Measurements from ENCODE around the gene FIBP. TPM values are rescaled to one million over a fixed set of nuclear protein-coding genes. Genes with fewer than 3 reads are reported as not detected.
A peak's percentile ranks its signal among the peaks of the same experiment; 100 is the strongest.
"Not testable (repeated sequence)": the region's sequence is repeated elsewhere in the genome, so short reads cannot be mapped to it uniquely, and the experiment has no call there.

FIBP gene
- polyA plus RNA-seq, 4 donors, result 57.6 to 131 (median 86.9) TPM

- peaks cover 0 to 53% (median 9%) of the 10 kb centered on the region in 3 donors for H3K4me1 ChIP-seq (ENCODE audit: control insufficient read depth in 3 of 3, insufficient read depth in 2 of 3, low read depth in 1 of 3, low read length in 2 of 3)
- not testable (repeated sequence) for H3K27ac ChIP-seq (ENCODE audit: low read depth in 1 of 3, low read length in 2 of 3); FAIRE-seq; H3K27me3 ChIP-seq (ENCODE audit: control insufficient read depth in 3 of 3, insufficient read depth in 3 of 3, low read length in 3 of 3); H3K9me3 ChIP-seq (ENCODE audit: control insufficient read depth in 2 of 2, insufficient read depth in 1 of 2, low read depth in 1 of 2, low read length in 1 of 2); H3K4me3 ChIP-seq (ENCODE audit: low read depth in 1 of 3, low read length in 3 of 3); DNase-seq
- WGBS, 3 donors, result 63 to 70% (median 67%) methylated on average over 7 of the region's 7 CpGs
- H3K36me3 ChIP-seq (ENCODE audit: control insufficient read depth in 3 of 3, insufficient read depth in 2 of 3, low read depth in 1 of 3, low read length in 3 of 3), result peaks cover 4 to 42% (median 14%) of the 10 kb centered on the region in 3 donors
These were observed 39.6 kb downstream of the FIBP start for GRCh38 chr11:65848693-65849092.

DNA sequence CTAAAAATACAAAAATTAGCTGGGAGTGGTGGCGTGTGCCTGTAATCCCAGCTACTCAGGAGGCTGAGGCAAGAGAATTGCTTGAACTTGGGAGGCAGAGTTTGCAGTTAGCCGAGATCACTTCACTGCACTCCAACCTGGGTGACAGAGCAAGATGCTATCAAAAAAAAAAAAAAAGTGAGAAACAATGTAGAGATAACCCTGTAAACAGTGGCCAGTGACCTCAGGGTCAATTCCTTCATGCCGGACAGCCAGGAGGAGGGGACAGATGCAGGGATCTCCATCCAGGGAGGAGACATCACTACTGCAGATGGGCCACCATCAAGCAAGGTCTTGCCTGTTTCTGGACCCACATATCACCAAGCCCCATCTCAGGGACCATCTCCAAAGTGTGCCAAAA lies 40.5 kb downstream of the FIBP start:
- FAIRE-seq, result no peak

GRCh38 chr11:65844231-65844872 lies 43.9 kb downstream of the FIBP start:
- 28 to 68% (median 45%) methylated on average over 10 of the region's 10 CpGs for WGBS, 3 donors

More for the DNA sequence above, 40.5 kb downstream of the FIBP start:
- no peak overlapping the region for H3K4me3 ChIP-seq (ENCODE audit: low read depth in 1 of 3, low read length in 3 of 3)
- H3K4me1 ChIP-seq (ENCODE audit: control insufficient read depth in 3 of 3, insufficient read depth in 2 of 3, low read depth in 1 of 3, low read length in 2 of 3), result peaks cover 0 to 46% (median 2%) of the 10 kb centered on the region in 3 donors
- peaks cover under 1 to 33% (median 7%) of the 10 kb centered on the region in 3 donors for H3K36me3 ChIP-seq (ENCODE audit: control insufficient read depth in 3 of 3, insufficient read depth in 2 of 3, low read depth in 1 of 3, low read length in 3 of 3)
- H3K27me3 ChIP-seq (ENCODE audit: control insufficient read depth in 3 of 3, insufficient read depth in 3 of 3, low read length in 3 of 3), result no peaks in the 10 kb centered on the region
- 81 to 83% (median 82%) methylated on average over 3 of the region's 3 CpGs for WGBS, 3 donors
- peaks cover 0 to 9% of the 10 kb centered on the region in 2 donors for H3K9me3 ChIP-seq (ENCODE audit: control insufficient read depth in 2 of 2, insufficient read depth in 1 of 2, low read depth in 1 of 2, low read length in 1 of 2)
- DNase-seq, result no peak
- H3K27ac ChIP-seq (ENCODE audit: low read depth in 1 of 3, low read length in 2 of 3), result no peak overlapping the region

DNA sequence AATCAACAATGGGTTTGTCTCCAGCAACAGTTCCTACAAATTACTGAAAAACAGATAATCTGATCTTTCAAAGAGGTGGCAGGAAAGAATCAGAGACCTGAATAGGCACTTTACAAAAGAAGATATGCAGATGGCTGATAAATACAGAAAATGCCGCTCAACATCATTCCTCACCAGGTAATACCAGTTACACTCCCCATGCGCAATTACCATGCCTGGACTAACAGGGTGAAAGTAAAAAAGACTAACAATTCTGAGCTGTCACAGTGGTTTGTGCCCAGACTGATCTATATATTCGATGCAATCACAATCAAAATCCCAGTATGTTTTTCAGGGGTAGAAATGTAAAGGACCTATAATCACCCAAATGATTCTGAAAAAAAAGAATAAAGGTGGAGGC lies 44.5 kb downstream of the FIBP start:
- no peak overlapping the region for H3K4me3 ChIP-seq (ENCODE audit: low read depth in 1 of 3, low read length in 3 of 3)
- H3K36me3 ChIP-seq (ENCODE audit: control insufficient read depth in 3 of 3, insufficient read depth in 2 of 3, low read depth in 1 of 3, low read length in 3 of 3), result no peaks in the 10 kb centered on the region
- H3K9me3 ChIP-seq (ENCODE audit: control insufficient read depth in 2 of 2, insufficient read depth in 1 of 2, low read depth in 1 of 2, low read length in 1 of 2), result no peaks in the 10 kb centered on the region
- DNase-seq (peak in 1 of 2 donors; percentile 65), FAIRE-seq (no peak)
- H3K27me3 ChIP-seq (ENCODE audit: control insufficient read depth in 3 of 3, insufficient read depth in 3 of 3, low read length in 3 of 3), result no peaks in the 10 kb centered on the region
- WGBS, 3 donors, result 19 to 69% (median 34%) methylated on average over 3 of the region's 3 CpGs
- H3K4me1 ChIP-seq (ENCODE audit: control insufficient read depth in 3 of 3, insufficient read depth in 2 of 3, low read depth in 1 of 3, low read length in 2 of 3), result peaks cover 0 to 12% (median 0%) of the 10 kb centered on the region in 3 donors
- H3K27ac ChIP-seq (ENCODE audit: low read depth in 1 of 3, low read length in 2 of 3), result peak overlapping the region in 2 of 3 donors; percentile 20 to 26

More at GRCh38 chr11:65844231-65844872, 43.9 kb downstream of the FIBP start:
- H3K36me3 ChIP-seq (ENCODE audit: control insufficient read depth in 3 of 3, insufficient read depth in 2 of 3, low read depth in 1 of 3, low read length in 3 of 3), result no peaks in the 10 kb centered on the region
- peak; percentile 64 to 83 for DNase-seq
- peaks cover 0 to 15% (median 0%) of the 10 kb centered on the region in 3 donors for H3K4me1 ChIP-seq (ENCODE audit: control insufficient read depth in 3 of 3, insufficient read depth in 2 of 3, low read depth in 1 of 3, low read length in 2 of 3)
- H3K27ac ChIP-seq (ENCODE audit: low read depth in 1 of 3, low read length in 2 of 3), result peak overlapping the region; percentile 26 to 47 (median 38)
- FAIRE-seq, result no peak
- no peaks in the 10 kb centered on the region for H3K9me3 ChIP-seq (ENCODE audit: control insufficient read depth in 2 of 2, insufficient read depth in 1 of 2, low read depth in 1 of 2, low read length in 1 of 2)
- H3K27me3 ChIP-seq (ENCODE audit: control insufficient read depth in 3 of 3, insufficient read depth in 3 of 3, low read length in 3 of 3), result no peaks in the 10 kb centered on the region
- no peak overlapping the region for H3K4me3 ChIP-seq (ENCODE audit: low read depth in 1 of 3, low read length in 3 of 3)

DNA sequence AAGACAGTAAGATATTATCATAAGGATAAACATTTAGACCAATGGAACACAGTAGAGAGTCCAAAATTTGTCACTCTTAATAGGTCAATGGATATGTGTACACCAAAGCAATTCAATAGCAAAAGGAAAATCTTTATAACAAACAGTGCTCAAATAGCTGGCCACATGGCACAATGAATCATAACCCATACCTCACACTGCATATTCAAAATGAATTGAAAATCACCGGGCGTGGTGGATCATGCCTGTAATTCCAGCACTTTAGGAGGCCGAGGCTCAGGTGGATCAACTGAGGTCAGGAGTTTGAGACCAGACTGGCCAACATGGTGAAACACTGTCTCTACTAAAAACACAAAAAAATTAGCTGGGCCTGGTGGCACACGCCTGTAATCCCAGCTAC lies 46.1 kb downstream of the FIBP start:
- no peaks in the 10 kb centered on the region for H3K9me3 ChIP-seq (ENCODE audit: control insufficient read depth in 2 of 2, insufficient read depth in 1 of 2, low read depth in 1 of 2, low read length in 1 of 2)
- H3K27ac ChIP-seq (ENCODE audit: low read depth in 1 of 3, low read length in 2 of 3), result no peak overlapping the region
- H3K27me3 ChIP-seq (ENCODE audit: control insufficient read depth in 3 of 3, insufficient read depth in 3 of 3, low read length in 3 of 3), result no peaks in the 10 kb centered on the region
- no peak for FAIRE-seq
- 67 to 89% (median 71%) methylated on average over 4 of the region's 4 CpGs for WGBS, 3 donors
- peaks cover 0 to 12% (median 0%) of the 10 kb centered on the region in 3 donors for H3K4me1 ChIP-seq (ENCODE audit: control insufficient read depth in 3 of 3, insufficient read depth in 2 of 3, low read depth in 1 of 3, low read length in 2 of 3)
- no peak for DNase-seq
- H3K36me3 ChIP-seq (ENCODE audit: control insufficient read depth in 3 of 3, insufficient read depth in 2 of 3, low read depth in 1 of 3, low read length in 3 of 3), result no peaks in the 10 kb centered on the region
- no peak overlapping the region for H3K4me3 ChIP-seq (ENCODE audit: low read depth in 1 of 3, low read length in 3 of 3)

DNA sequence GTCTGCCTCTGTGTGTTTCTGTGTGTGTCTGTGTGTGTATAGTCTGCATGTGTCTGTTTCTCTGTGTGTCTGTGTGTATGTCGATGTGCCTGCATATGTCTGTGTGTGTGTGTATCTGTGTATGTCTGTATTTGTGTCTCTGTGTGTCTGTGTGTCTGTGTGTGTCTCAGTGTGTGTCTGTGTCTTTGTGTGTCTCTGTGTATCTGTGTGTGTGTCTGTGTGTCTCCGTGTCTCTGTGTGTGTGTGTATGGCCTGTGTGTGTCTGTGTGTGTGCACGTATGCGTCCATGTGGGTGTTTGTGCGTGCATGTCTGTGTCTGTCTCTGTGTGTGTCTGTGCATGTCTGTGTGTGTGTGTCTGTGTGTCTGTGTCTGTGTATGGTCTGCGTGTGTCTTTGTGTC lies 54.1 kb downstream of the FIBP start:
- WGBS, 3 donors, result 14 to 44% (median 24%) methylated on average over 6 of the region's 6 CpGs
- no peak overlapping the region for H3K27ac ChIP-seq (ENCODE audit: low read depth in 1 of 3, low read length in 2 of 3)
- H3K9me3 ChIP-seq (ENCODE audit: control insufficient read depth in 2 of 2, insufficient read depth in 1 of 2, low read depth in 1 of 2, low read length in 1 of 2), result no peaks in the 10 kb centered on the region
- DNase-seq (no peak), FAIRE-seq (no peak)
- H3K36me3 ChIP-seq (ENCODE audit: control insufficient read depth in 3 of 3, insufficient read depth in 2 of 3, low read depth in 1 of 3, low read length in 3 of 3), result no peaks in the 10 kb centered on the region
- peak overlapping the region in 2 of 3 donors; percentile 59 to 61 for H3K4me3 ChIP-seq (ENCODE audit: low read depth in 1 of 3, low read length in 3 of 3)
- peaks cover 0 to 19% (median 0%) of the 10 kb centered on the region in 3 donors for H3K4me1 ChIP-seq (ENCODE audit: control insufficient read depth in 3 of 3, insufficient read depth in 2 of 3, low read depth in 1 of 3, low read length in 2 of 3)
- H3K27me3 ChIP-seq (ENCODE audit: control insufficient read depth in 3 of 3, insufficient read depth in 3 of 3, low read length in 3 of 3), result no peaks in the 10 kb centered on the region

Other genes with a start within 250 kb of the FIBP start
- gene RELA, start 225.6 kb downstream of the FIBP start, polyA plus RNA-seq, result 10 to 100 TPM; 32.2 to 46.9 (median 36.7) TPM
- 10 to 100 TPM; 63.9 to 76.7 (median 71.1) TPM for gene KAT5, start 176.2 kb downstream of the FIBP start, polyA plus RNA-seq
- 10 to 100 TPM; 36.9 to 65.1 (median 50.2) TPM for gene RNASEH2C, start 167.7 kb downstream of the FIBP start, polyA plus RNA-seq
- 10 to 100 TPM in 1 of 4 donors, 1 to 10 TPM in 3; 6.9 to 17.3 (median 9.1) TPM for gene AP5B1, start 107.5 kb downstream of the FIBP start, polyA plus RNA-seq
- gene OVOL1, start 101.4 kb downstream of the FIBP start, polyA plus RNA-seq, result 10 to 100 TPM; 11.9 to 41.3 (median 20.1) TPM
- 1 to 10 TPM in 3 of 4 donors, under 1 TPM in 1; 0.54 to 4.0 (median 1.8) TPM for gene SNX32, start 54.5 kb downstream of the FIBP start, polyA plus RNA-seq
- 1,000 to 10,000 TPM in 3 of 4 donors, 100 to 1,000 TPM in 1; 854 to 2,084 (median 1,613) TPM for gene CFL1, start 30.3 kb downstream of the FIBP start, polyA plus RNA-seq
- gene MUS81, start 28.0 kb downstream of the FIBP start, polyA plus RNA-seq, result 100 to 1,000 TPM in 1 of 4 donors, 10 to 100 TPM in 3; 45.3 to 118 (median 73.8) TPM
- gene EFEMP2, start 15.7 kb downstream of the FIBP start, polyA plus RNA-seq, result 10 to 100 TPM in 2 of 4 donors, 1 to 10 TPM in 2; 4.7 to 18.0 (median 12.1) TPM
- gene CTSW, start 8.6 kb downstream of the FIBP start, polyA plus RNA-seq, result 1 to 10 TPM in 2 of 4 donors, under 1 TPM in 2; 0.43 to 3.5 (median 1.1) TPM
- 10 to 100 TPM in 2 of 4 donors, 1 to 10 TPM in 2; 6.5 to 32.5 (median 13.3) TPM for gene CCDC85B, start 2.2 kb upstream of the FIBP start, polyA plus RNA-seq
- gene FOSL1, start 11.9 kb upstream of the FIBP start, polyA plus RNA-seq, result 1 to 10 TPM in 3 of 4 donors, under 1 TPM in 1; 0.04 to 5.2 (median 1.9) TPM
- 10 to 100 TPM; 23.9 to 32.7 (median 26.9) TPM for gene C11orf68, start 30.6 kb upstream of the FIBP start, polyA plus RNA-seq
- 10 to 100 TPM; 53.2 to 87.3 (median 70.7) TPM for gene DRAP1, start 31.0 kb upstream of the FIBP start, polyA plus RNA-seq
- gene TSGA10IP, start 57.0 kb upstream of the FIBP start, polyA plus RNA-seq, result under 1 TPM in 1 of 4 donors, not detected in 3; 0.07 TPM
- gene SART1, start 73.3 kb upstream of the FIBP start, polyA plus RNA-seq, result 10 to 100 TPM; 39.3 to 95.9 (median 52.9) TPM
- gene EIF1AD, start 113.7 kb upstream of the FIBP start, polyA plus RNA-seq, result 10 to 100 TPM; 14.8 to 34.9 (median 19.8) TPM
- 100 to 1,000 TPM in 2 of 4 donors, 10 to 100 TPM in 2; 80.0 to 193 (median 100) TPM for gene BANF1, start 114.0 kb upstream of the FIBP start, polyA plus RNA-seq
- gene CST6, start 123.5 kb upstream of the FIBP start, polyA plus RNA-seq, result not detected
- gene CATSPER1, start 138.0 kb upstream of the FIBP start, polyA plus RNA-seq, result under 1 TPM in 1 of 4 donors, not detected in 3; 0.04 TPM
- under 1 TPM in 1 of 4 donors, not detected in 3; 0.12 TPM for gene GAL3ST3, start 160.7 kb upstream of the FIBP start, polyA plus RNA-seq
- gene SF3B2, start 163.9 kb upstream of the FIBP start, polyA plus RNA-seq, result 100 to 1,000 TPM; 106 to 141 (median 122) TPM
- 10 to 100 TPM in 2 of 4 donors, 1 to 10 TPM in 2; 4.0 to 22.9 (median 10.0) TPM for gene PACS1, start 181.8 kb upstream of the FIBP start, polyA plus RNA-seq